MV-4-11 (cell line): ENCODE measurements around the gene CNTNAP4.

ENCODE experiments used
- DNase-seq: peaks from one replicate; lab custom pipeline; 2025; lab: John Stamatoyannopoulos, UW

The CNTNAP4 gene

GRCh38 chr16:76309639-76310335 is 32.6 kb downstream of the CNTNAP4 start:
- no peak for DNase-seq

DNA sequence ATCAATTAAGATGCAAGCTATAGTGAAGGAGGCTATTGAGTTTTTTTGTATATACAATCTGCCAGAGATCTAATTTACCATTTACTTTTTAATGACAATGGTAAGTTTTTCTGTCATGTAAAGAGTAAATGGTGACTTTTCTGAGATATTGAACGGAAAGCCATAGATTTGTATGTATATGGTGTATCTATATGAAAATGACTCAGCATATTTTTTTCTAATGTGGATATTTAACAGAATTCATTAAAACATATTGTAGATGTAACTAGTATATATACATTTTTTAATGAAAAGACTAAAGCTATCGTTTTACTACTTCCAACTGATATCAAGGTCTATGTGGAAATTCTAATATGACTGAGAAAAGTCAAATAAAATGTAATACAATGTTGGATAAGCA is 34.1 kb downstream of the CNTNAP4 start:
- DNase-seq: no peak

- DNase-seq: no peak
Observed at GRCh38 chr16:76318565-76318964, 41.4 kb downstream of the CNTNAP4 start.

- DNase-seq: no peak
Observed at GRCh38 chr16:76329106-76329505, 51.9 kb downstream of the CNTNAP4 start.

GRCh38 chr16:76335180-76335974 is 58.2 kb downstream of the CNTNAP4 start:
- DNase-seq: no peak

- no peak for DNase-seq
Observed at GRCh38 chr16:76336112-76336511, 58.9 kb downstream of the CNTNAP4 start.

DNA sequence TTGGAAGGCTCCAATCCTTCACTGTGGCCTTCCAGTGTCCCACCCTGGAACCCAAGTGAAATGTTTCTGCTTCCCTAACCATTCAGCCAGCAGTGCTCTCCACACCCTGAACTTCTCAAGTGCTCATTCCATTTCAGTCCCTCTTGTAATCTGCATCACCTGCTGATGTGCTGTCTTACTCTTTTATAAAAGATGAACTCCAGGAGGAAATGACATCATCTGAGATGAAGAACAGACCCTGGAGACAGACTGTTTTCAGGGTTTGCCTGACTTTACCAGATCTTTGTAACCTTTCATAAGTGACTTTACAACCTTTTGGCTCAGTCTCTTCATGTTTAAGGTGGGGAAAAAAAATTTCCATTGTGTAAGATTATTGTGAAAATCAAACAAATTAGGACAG is 61.3 kb downstream of the CNTNAP4 start:
- DNase-seq: no peak

GRCh38 chr16:76343769-76344168 is 66.6 kb downstream of the CNTNAP4 start:
- no peak for DNase-seq

GRCh38 chr16:76345163-76345661 is 68.0 kb downstream of the CNTNAP4 start:
- DNase-seq: no peak

GRCh38 chr16:76346210-76346609 is 69.0 kb downstream of the CNTNAP4 start:
- no peak for DNase-seq

DNA sequence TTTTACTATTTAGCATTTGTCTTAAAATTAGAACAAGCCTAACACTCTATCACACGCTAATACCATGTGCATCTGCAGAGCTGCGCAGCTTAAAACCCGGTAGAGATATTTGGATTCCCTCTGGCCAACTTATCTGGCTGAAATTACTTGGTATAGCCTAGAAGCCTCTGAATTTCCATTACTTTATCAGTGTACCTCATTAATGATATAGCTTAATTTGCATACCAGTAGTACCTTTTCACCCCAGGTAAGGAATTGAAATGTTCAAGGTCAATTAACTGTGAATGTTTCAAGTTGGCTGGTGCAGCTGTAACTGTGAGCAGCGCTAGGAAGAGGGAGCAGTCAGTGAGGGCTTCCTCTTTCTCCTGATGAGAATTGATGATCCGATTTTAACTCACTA is 74.2 kb downstream of the CNTNAP4 start:
- DNase-seq: no peak

- DNase-seq: no peak
Observed at GRCh38 chr16:76360404-76360803, 83.2 kb downstream of the CNTNAP4 start.

- DNase-seq: no peak
Observed at GRCh38 chr16:76370344-76370743, 93.1 kb downstream of the CNTNAP4 start.

- DNase-seq: no peak
Observed at GRCh38 chr16:76371441-76371840, 94.2 kb downstream of the CNTNAP4 start.

DNA sequence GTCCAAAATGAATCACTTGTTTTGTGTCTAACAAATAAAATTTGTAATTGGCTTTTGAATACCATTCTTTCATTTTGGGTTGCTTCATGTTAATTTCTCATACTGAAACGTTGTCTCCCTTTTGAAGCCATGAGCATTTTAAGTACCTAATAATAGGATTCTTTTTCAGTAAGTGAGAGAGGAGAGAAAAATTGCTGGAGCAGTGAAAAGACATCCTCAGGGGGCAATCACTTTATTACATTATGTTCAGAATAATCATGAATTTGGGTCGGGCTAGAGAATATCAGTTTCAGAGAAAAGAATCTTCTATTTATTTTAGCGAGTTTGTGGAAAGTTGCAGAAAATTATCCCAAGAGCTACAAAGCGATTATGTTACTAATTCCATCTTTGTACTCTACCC is 96.8 kb downstream of the CNTNAP4 start:
- no peak for DNase-seq

- DNase-seq: no peak
Observed at GRCh38 chr16:76376988-76377387, 99.8 kb downstream of the CNTNAP4 start.

- DNase-seq: no peak
Observed at GRCh38 chr16:76378020-76378419, 100.8 kb downstream of the CNTNAP4 start.

GRCh38 chr16:76381096-76381495 is 103.9 kb downstream of the CNTNAP4 start:
- DNase-seq: no peak

GRCh38 chr16:76385601-76386230 is 108.5 kb downstream of the CNTNAP4 start:
- no peak for DNase-seq

GRCh38 chr16:76386784-76387183 is 109.6 kb downstream of the CNTNAP4 start:
- DNase-seq: peak; percentile 61

DNA sequence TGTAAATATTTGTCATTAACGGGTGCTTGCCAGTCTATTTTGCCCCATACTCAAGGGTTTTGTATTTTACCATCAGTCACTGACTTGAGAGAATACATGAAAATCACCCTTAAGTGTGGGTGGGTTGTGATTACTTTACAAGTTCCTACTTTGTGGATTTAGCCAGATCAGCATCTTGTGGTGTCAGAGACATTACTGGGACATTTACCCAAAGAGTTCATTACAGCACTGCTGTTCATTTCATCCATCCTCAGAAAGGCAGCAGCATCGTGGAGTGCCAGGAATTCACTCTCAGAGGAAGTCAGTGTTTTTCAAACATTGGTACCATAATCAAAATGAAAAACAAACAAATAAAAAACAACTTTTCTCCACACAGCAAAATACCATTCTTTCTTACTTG is 110.8 kb downstream of the CNTNAP4 start:
- no peak for DNase-seq

DNA sequence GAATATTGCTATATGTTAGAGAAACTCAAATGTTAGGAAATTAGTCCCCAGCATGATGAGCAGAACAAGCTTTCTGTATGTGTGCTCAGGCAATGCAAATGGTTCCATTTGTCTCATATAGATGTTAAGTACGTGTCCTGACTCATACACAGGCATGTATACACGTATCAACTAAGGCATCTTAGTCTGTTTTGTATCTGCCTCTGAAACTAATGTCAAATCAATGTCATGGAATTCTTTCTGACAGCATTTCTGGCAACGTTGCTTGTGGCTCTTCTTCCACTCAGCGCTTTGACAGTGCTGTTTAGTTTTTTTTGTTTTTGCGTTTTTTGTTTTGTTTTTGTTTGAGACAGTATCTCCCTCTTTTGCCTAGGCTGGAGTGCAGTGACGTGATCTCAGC is 111.9 kb downstream of the CNTNAP4 start:
- no peak for DNase-seq

DNA sequence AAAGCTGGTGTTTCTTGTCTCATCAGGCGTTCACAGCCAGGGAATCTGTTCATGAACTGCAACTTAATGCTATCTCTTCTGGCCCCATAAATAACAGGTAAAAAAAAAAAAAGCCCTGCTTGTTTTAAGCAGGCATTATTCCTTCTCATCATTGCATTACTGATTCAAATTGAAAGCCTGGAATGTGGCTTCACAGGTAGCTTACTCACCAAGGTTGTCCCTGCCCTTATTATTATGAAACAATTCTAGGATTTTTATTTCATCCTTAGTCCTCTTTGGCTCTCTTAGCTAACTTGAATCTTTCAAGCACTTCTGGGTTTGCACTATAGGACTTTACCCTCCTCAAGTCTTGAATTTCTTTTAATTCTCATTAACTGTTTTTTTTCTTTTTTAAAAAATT is 113.3 kb downstream of the CNTNAP4 start:
- DNase-seq: no peak
